Naive thymus-derived CD4-positive, alpha-beta T cell (primary cell): ENCODE data around the gene COL9A1. TPM values are rescaled to one million over a fixed set of nuclear protein-coding genes. Genes with fewer than 3 reads are reported as not detected.

Experiments
- ATAC-seq: fragments of 150-1000 bp; cut with Tn5 transposase; 2 replicates; pipeline ENCODE4 v1.10.0; 2021; ENCODE audit warnings: mild to moderate bottlenecking, moderate library complexity
- CTCF ChIA-PET: fragments of 350-600 bp; sonication (Branson Sonifier 250); formaldehyde crosslinking; loops from one replicate; lab custom pipeline; 2021; ENCODE audit warnings: antibody characterized with exemption; lab: Charles Lee
- POLR2A ChIA-PET: fragments of 350-600 bp; sonication (Branson Sonifier 250); formaldehyde crosslinking; loops from one replicate; lab custom pipeline; 2021; ENCODE audit warnings: antibody characterized with exemption, inconsistent platforms; lab: Charles Lee
- DNase-seq, 9 donors: peaks; one replicate each; pipeline versions ENCODE4 v3.0.0 to v3.0.0-alpha.2; 2020 to 2022; ENCODE audit warnings: mixed read lengths in 1 of 9
- H3K27ac ChIP-seq: one replicate; pipeline ENCODE4 v1.7.0; 2013; ENCODE audit warnings: mild to moderate bottlenecking, low read depth, low read length, moderate library complexity
- H3K27me3 ChIP-seq, 2 donors: one replicate each; pipeline ENCODE4 v1.7.0; 2013; ENCODE audit warnings: low read length in 2 of 2, mild to moderate bottlenecking in 2 of 2, moderate library complexity in 2 of 2; ENCODE audit not compliant: control insufficient read depth in 2 of 2, insufficient read depth in 2 of 2
- H3K36me3 ChIP-seq, 3 experiments: 1 replicate in 2 of 3; 2 replicates in 1 of 3; pipeline ENCODE4 v1.7.0; 2013; ENCODE audit warnings: low read length in 3 of 3, mild to moderate bottlenecking in 3 of 3, moderate library complexity in 1 of 3; ENCODE audit not compliant: insufficient read depth in 3 of 3, control insufficient read depth in 2 of 3
- H3K4me1 ChIP-seq, 2 donors: one replicate each; pipeline ENCODE4 v1.7.0; 2013; ENCODE audit warnings: low read length in 2 of 2, mild to moderate bottlenecking in 2 of 2, moderate library complexity in 1 of 2; ENCODE audit not compliant: control insufficient read depth in 2 of 2, insufficient read depth in 2 of 2
- H3K4me3 ChIP-seq: 2 replicates; pipeline ENCODE4 v1.7.0; 2013; ENCODE audit warnings: mild to moderate bottlenecking, low read length
- H3K9me3 ChIP-seq, 3 experiments: 1 replicate in 2 of 3; 2 replicates in 1 of 3; pipeline ENCODE4 v1.7.0; 2013; ENCODE audit warnings: low read length in 3 of 3; ENCODE audit not compliant: control insufficient read depth in 2 of 3
- H3K27ac Mint-ChIP-seq, 9 donors: one replicate each; pipeline ENCODE4 v1.8.0; 2020 to 2022; ENCODE audit warnings: mixed read lengths in 9 of 9, mild to moderate bottlenecking in 8 of 9, moderate library complexity in 5 of 9, inconsistent platforms in 2 of 9
- H3K27me3 Mint-ChIP-seq, 5 donors: one replicate each; pipeline ENCODE4 v1.8.0; 2021 to 2022; ENCODE audit warnings: mixed read lengths in 5 of 5, mild to moderate bottlenecking in 1 of 5
- H3K36me3 Mint-ChIP-seq, 5 donors: one replicate each; pipeline ENCODE4 v1.8.0; 2020 to 2022; ENCODE audit warnings: mixed read lengths in 5 of 5, mild to moderate bottlenecking in 3 of 5, inconsistent platforms in 1 of 5
- H3K4me1 Mint-ChIP-seq, 7 donors: one replicate each; pipeline ENCODE4 v1.8.0; 2020 to 2022; ENCODE audit warnings: mixed read lengths in 7 of 7, mild to moderate bottlenecking in 3 of 7, inconsistent platforms in 1 of 7
- H3K4me3 Mint-ChIP-seq, 10 donors: one replicate each; pipeline ENCODE4 v1.8.0; 2020 to 2022; ENCODE audit warnings: mild to moderate bottlenecking in 10 of 10, mixed read lengths in 10 of 10, moderate library complexity in 6 of 10, inconsistent platforms in 2 of 10
- H3K9me3 Mint-ChIP-seq, 11 donors: one replicate each; pipeline ENCODE4 v1.8.0; 2020 to 2022; ENCODE audit warnings: mixed read lengths in 11 of 11, mild to moderate bottlenecking in 4 of 11, inconsistent platforms in 1 of 11, moderate library complexity in 1 of 11
- intact Hi-C, 2 donors: fragments of 100-400 bp; cut with micrococcal nuclease; formaldehyde crosslinking; loops; one replicate each; pipeline ENCODE4 v1.15.1; 2023
- polyA plus RNA-seq, 2 donors: library from polyadenylated mRNA; unstranded; fragments of 300-500 nt; fragmentation: Illumina TruSeq; gene quantifications; one replicate each; pipeline ENCODE4 v1.2.3, GENCODE V29; 2021
- total RNA-seq, 6 experiments: library from RNA in 5 of 6; stranded (reverse) in 5 of 6; gene quantifications; 1 replicate in 5 of 6; 2 replicates in 1 of 6; pipeline ENCODE4 v1.2.3 and lab custom pipeline; 2021 to 2026

The COL9A1 gene
- total and polyA plus RNA-seq, 7 experiments from 2014 or later: not detected

GRCh38 chr6:70176842-70177550 lies 125.9 kb downstream of the COL9A1 start:
- Histone ChIP-seq H3K27me3 (no peaks in the 10 kb centered on the region), H3K36me3 (no peaks in the 10 kb centered on the region), H3K4me3 (no peak overlapping the region), H3K4me1 (no peaks in the 10 kb centered on the region), H3K27ac (no peak overlapping the region), H3K9me3 (no peaks in the 10 kb centered on the region)
- H3K9me3 Mint-ChIP-seq: peaks cover 0 to 4% (median 0%) of the 10 kb centered on the region in 11 donors
- ATAC-seq: no peak
- no peaks in the 10 kb centered on the region for H3K4me1 Mint-ChIP-seq
- H3K27ac Mint-ChIP-seq: peak overlapping the region in 1 of 9 donors; percentile 23
- ChIA-PET POLR2A (no interaction called here), CTCF (no interaction called here)
- no peak for DNase-seq
- H3K27me3 Mint-ChIP-seq: peaks cover 0 to 13% (median 5%) of the 10 kb centered on the region in 5 donors
- intact Hi-C loops: no loop called here
- no peak overlapping the region for H3K4me3 Mint-ChIP-seq
- no peaks in the 10 kb centered on the region for H3K36me3 Mint-ChIP-seq

- Mint-ChIP-seq H3K27me3 (peaks cover 0 to 16% (median 7%) of the 10 kb centered on the region in 5 donors), H3K4me1 (no peaks in the 10 kb centered on the region), H3K4me3 (no peak overlapping the region), H3K27ac (no peak overlapping the region), H3K9me3 (peaks cover 0 to 4% (median 0%) of the 10 kb centered on the region in 11 donors), H3K36me3 (no peaks in the 10 kb centered on the region)
- ATAC-seq (no peak), DNase-seq (no peak)
- H3K4me3 ChIP-seq: no peak overlapping the region
- ChIA-PET POLR2A (no interaction called here), CTCF (no interaction called here)
- H3K36me3 ChIP-seq: no peaks in the 10 kb centered on the region
- no peaks in the 10 kb centered on the region for H3K27me3 ChIP-seq
- H3K9me3 ChIP-seq: no peaks in the 10 kb centered on the region
- no peak overlapping the region for H3K27ac ChIP-seq
- intact Hi-C loops: no loop called here
- H3K4me1 ChIP-seq: no peaks in the 10 kb centered on the region
Measured at GRCh38 chr6:70175770-70176169, 127.1 kb downstream of the COL9A1 start.

GRCh38 chr6:70172252-70172651 lies 130.6 kb downstream of the COL9A1 start:
- H3K36me3 Mint-ChIP-seq: no peaks in the 10 kb centered on the region
- H3K9me3 ChIP-seq: no peaks in the 10 kb centered on the region
- no peak overlapping the region for H3K27ac ChIP-seq
- no peaks in the 10 kb centered on the region for H3K36me3 ChIP-seq
- DNase-seq: no peak
- intact Hi-C loops: no loop called here
- no peak overlapping the region for H3K27ac Mint-ChIP-seq
- peaks cover 4 to 22% (median 15%) of the 10 kb centered on the region in 5 donors for H3K27me3 Mint-ChIP-seq
- H3K27me3 ChIP-seq: no peaks in the 10 kb centered on the region
- peaks cover 0 to 4% (median 0%) of the 10 kb centered on the region in 11 donors for H3K9me3 Mint-ChIP-seq
- CTCF ChIA-PET: no interaction called here
- no peaks in the 10 kb centered on the region for H3K4me1 ChIP-seq
- no peaks in the 10 kb centered on the region for H3K4me1 Mint-ChIP-seq
- ATAC-seq: peak; percentile 22
- H3K4me3 Mint-ChIP-seq: no peak overlapping the region
- POLR2A ChIA-PET: no interaction called here
- H3K4me3 ChIP-seq: no peak overlapping the region

GRCh38 chr6:70171236-70171635 lies 131.6 kb downstream of the COL9A1 start:
- no peaks in the 10 kb centered on the region for H3K9me3 ChIP-seq
- H3K4me1 ChIP-seq: no peaks in the 10 kb centered on the region
- Mint-ChIP-seq H3K4me3 (no peak overlapping the region), H3K36me3 (no peaks in the 10 kb centered on the region), H3K4me1 (peaks cover 0 to 7% (median 3%) of the 10 kb centered on the region in 7 donors), H3K9me3 (peaks cover 0 to 4% (median 0%) of the 10 kb centered on the region in 11 donors), H3K27ac (no peak overlapping the region), H3K27me3 (peaks cover 12 to 30% (median 22%) of the 10 kb centered on the region in 5 donors)
- POLR2A ChIA-PET: no interaction called here
- H3K27me3 ChIP-seq: no peaks in the 10 kb centered on the region
- ATAC-seq (no peak), DNase-seq (no peak)
- no peak overlapping the region for H3K27ac ChIP-seq
- no peak overlapping the region for H3K4me3 ChIP-seq
- H3K36me3 ChIP-seq: no peaks in the 10 kb centered on the region
- CTCF ChIA-PET: interaction anchor here (1.3 kb wide), 1 partner anchor 9 kb away, joined by 3 read pairs; no protein-coding TSS in a partner anchor
- intact Hi-C loops: no loop called here

GRCh38 chr6:70168681-70169377 lies 134.1 kb downstream of the COL9A1 start:
- Mint-ChIP-seq H3K27ac (no peak overlapping the region), H3K4me3 (no peak overlapping the region), H3K27me3 (peaks cover 29 to 46% (median 31%) of the 10 kb centered on the region in 5 donors), H3K4me1 (peaks cover 0 to 10% (median 5%) of the 10 kb centered on the region in 7 donors), H3K9me3 (peaks cover 0 to 4% (median 0%) of the 10 kb centered on the region in 11 donors), H3K36me3 (no peaks in the 10 kb centered on the region)
- intact Hi-C loops: loop anchor here in 1 of 2 donors (5.0 kb wide), 1 partner anchor 437 kb away; no protein-coding TSS in a partner anchor
- no peak for DNase-seq
- no peaks in the 10 kb centered on the region for H3K36me3 ChIP-seq
- H3K4me3 ChIP-seq: no peak overlapping the region
- POLR2A ChIA-PET: no interaction called here
- H3K9me3 ChIP-seq: no peaks in the 10 kb centered on the region
- H3K27ac ChIP-seq: no peak overlapping the region
- peaks cover 0 to 3% of the 10 kb centered on the region in 2 donors for H3K27me3 ChIP-seq
- no peak for ATAC-seq
- CTCF ChIA-PET: interaction anchor here (0.6 kb wide), 1 partner anchor 60 kb away, joined by 3 read pairs; no protein-coding TSS in a partner anchor
- H3K4me1 ChIP-seq: no peaks in the 10 kb centered on the region
